ENCODE results near the gene TMEM209.
"Not testable (repeated sequence)": the region's sequence is repeated elsewhere in the genome, so short reads cannot be mapped to it uniquely, and the experiment has no call there.

The TMEM209 gene

GRCh38 chr7:130213828-130214227 lies 8.6 kb upstream of the TMEM209 start:
- no peaks in the 10 kb centered on the region for H3K4me1 ChIP-seq (ENCODE audit: control insufficient read depth, insufficient read depth, low read length)
- H3K27me3 ChIP-seq (ENCODE audit: control insufficient read depth, insufficient read depth, low read length): no peaks in the 10 kb centered on the region
- no peaks in the 10 kb centered on the region for H3K36me3 ChIP-seq (ENCODE audit: control insufficient read depth, insufficient read depth, low read length)
- H3K4me3 ChIP-seq (ENCODE audit: low read length): no peak overlapping the region
- no peak overlapping the region for H3K9ac ChIP-seq (ENCODE audit: low read length)
- H3K27ac ChIP-seq (ENCODE audit: low read depth, low read length): no peak overlapping the region

- Histone ChIP-seq H3K27me3 (ENCODE audit: control insufficient read depth, insufficient read depth, low read length) (no peaks in the 10 kb centered on the region), H3K27ac (ENCODE audit: low read depth, low read length) (no peak overlapping the region), H3K36me3 (ENCODE audit: control insufficient read depth, insufficient read depth, low read length) (no peaks in the 10 kb centered on the region), H3K4me1 (ENCODE audit: control insufficient read depth, insufficient read depth, low read length) (no peaks in the 10 kb centered on the region), H3K9ac (ENCODE audit: low read length) (no peak overlapping the region), H3K4me3 (ENCODE audit: low read length) (no peak overlapping the region)
These were observed 5.2 kb upstream of the TMEM209 start for GRCh38 chr7:130210181-130210935.

GRCh38 chr7:130208516-130208915 lies 3.3 kb upstream of the TMEM209 start:
- Histone ChIP-seq H3K27ac (ENCODE audit: low read depth, low read length) (no peak overlapping the region), H3K27me3 (ENCODE audit: control insufficient read depth, insufficient read depth, low read length) (no peaks in the 10 kb centered on the region), H3K9ac (ENCODE audit: low read length) (no peak overlapping the region), H3K36me3 (ENCODE audit: control insufficient read depth, insufficient read depth, low read length) (no peaks in the 10 kb centered on the region), H3K4me3 (ENCODE audit: low read length) (no peak overlapping the region), H3K4me1 (ENCODE audit: control insufficient read depth, insufficient read depth, low read length) (no peaks in the 10 kb centered on the region)

- no peaks in the 10 kb centered on the region for H3K27me3 ChIP-seq (ENCODE audit: control insufficient read depth, insufficient read depth, low read length)
- no peak within 1 kb of the TSS for H3K27ac ChIP-seq (ENCODE audit: low read depth, low read length)
- no peaks in the 10 kb centered on the region for H3K36me3 ChIP-seq (ENCODE audit: control insufficient read depth, insufficient read depth, low read length)
- H3K4me1 ChIP-seq (ENCODE audit: control insufficient read depth, insufficient read depth, low read length): no peaks in the 10 kb centered on the region
- no peak within 1 kb of the TSS for H3K9ac ChIP-seq (ENCODE audit: low read length)
- no peak within 1 kb of the TSS for H3K4me3 ChIP-seq (ENCODE audit: low read length)
These were observed 2.4 kb upstream of the TMEM209 start, which contains the start of gene SSMEM1 for GRCh38 chr7:130207642-130208041. TSS of gene SSMEM1 (plus strand) at chr7:130207860. CDS start at chr7:130207911, 51 bp downstream.

GRCh38 chr7:130207033-130207432 lies 1.8 kb upstream of the TMEM209 start:
- Histone ChIP-seq H3K4me3 (ENCODE audit: low read length) (no peak overlapping the region), H3K27me3 (ENCODE audit: control insufficient read depth, insufficient read depth, low read length) (no peaks in the 10 kb centered on the region), H3K9ac (ENCODE audit: low read length) (no peak overlapping the region), H3K4me1 (ENCODE audit: control insufficient read depth, insufficient read depth, low read length) (no peaks in the 10 kb centered on the region), H3K36me3 (ENCODE audit: control insufficient read depth, insufficient read depth, low read length) (no peaks in the 10 kb centered on the region), H3K27ac (ENCODE audit: low read depth, low read length) (no peak overlapping the region)

GRCh38 chr7:130201796-130202195 lies 3.4 kb downstream of the TMEM209 start:
- H3K36me3 ChIP-seq (ENCODE audit: control insufficient read depth, insufficient read depth, low read length): no peaks in the 10 kb centered on the region
- no peaks in the 10 kb centered on the region for H3K27me3 ChIP-seq (ENCODE audit: control insufficient read depth, insufficient read depth, low read length)
- no peak overlapping the region for H3K27ac ChIP-seq (ENCODE audit: low read depth, low read length)

GRCh38 chr7:130197094-130197493 lies 8.1 kb downstream of the TMEM209 start:
- H3K9ac ChIP-seq (ENCODE audit: low read length): no peak overlapping the region
- no peak overlapping the region for H3K27ac ChIP-seq (ENCODE audit: low read depth, low read length)
- no peaks in the 10 kb centered on the region for H3K36me3 ChIP-seq (ENCODE audit: control insufficient read depth, insufficient read depth, low read length)
- H3K4me1 ChIP-seq (ENCODE audit: control insufficient read depth, insufficient read depth, low read length): no peaks in the 10 kb centered on the region
- no peak overlapping the region for H3K4me3 ChIP-seq (ENCODE audit: low read length)
- H3K27me3 ChIP-seq (ENCODE audit: control insufficient read depth, insufficient read depth, low read length): no peaks in the 10 kb centered on the region

More at GRCh38 chr7:130201796-130202195, 3.4 kb downstream of the TMEM209 start:
- no peaks in the 10 kb centered on the region for H3K4me1 ChIP-seq (ENCODE audit: control insufficient read depth, insufficient read depth, low read length)
- no peak overlapping the region for H3K9ac ChIP-seq (ENCODE audit: low read length)
- H3K4me3 ChIP-seq (ENCODE audit: low read length): no peak overlapping the region

- Histone ChIP-seq H3K4me1 (ENCODE audit: control insufficient read depth, insufficient read depth, low read length) (no peaks in the 10 kb centered on the region), H3K27me3 (ENCODE audit: control insufficient read depth, insufficient read depth, low read length) (no peaks in the 10 kb centered on the region), H3K4me3 (ENCODE audit: low read length) (no peak overlapping the region), H3K27ac (ENCODE audit: low read depth, low read length) (no peak overlapping the region), H3K9ac (ENCODE audit: low read length) (no peak overlapping the region), H3K36me3 (ENCODE audit: control insufficient read depth, insufficient read depth, low read length) (no peaks in the 10 kb centered on the region)
These were observed 8.7 kb downstream of the TMEM209 start for GRCh38 chr7:130196476-130196875.

- no peak overlapping the region for H3K4me3 ChIP-seq (ENCODE audit: low read length)
- H3K27me3 ChIP-seq (ENCODE audit: control insufficient read depth, insufficient read depth, low read length): no peaks in the 10 kb centered on the region
- H3K27ac ChIP-seq (ENCODE audit: low read depth, low read length): no peak overlapping the region
- H3K36me3 ChIP-seq (ENCODE audit: control insufficient read depth, insufficient read depth, low read length): no peaks in the 10 kb centered on the region
- H3K9ac ChIP-seq (ENCODE audit: low read length): no peak overlapping the region
- no peaks in the 10 kb centered on the region for H3K4me1 ChIP-seq (ENCODE audit: control insufficient read depth, insufficient read depth, low read length)
These were observed 9.8 kb downstream of the TMEM209 start for GRCh38 chr7:130195396-130195795.

- no peak overlapping the region for H3K9ac ChIP-seq (ENCODE audit: low read length)
- no peak overlapping the region for H3K27ac ChIP-seq (ENCODE audit: low read depth, low read length)
- H3K36me3 ChIP-seq (ENCODE audit: control insufficient read depth, insufficient read depth, low read length): peaks cover 2% of the 10 kb centered on the region
- no peaks in the 10 kb centered on the region for H3K4me1 ChIP-seq (ENCODE audit: control insufficient read depth, insufficient read depth, low read length)
- H3K4me3 ChIP-seq (ENCODE audit: low read length): no peak overlapping the region
- H3K27me3 ChIP-seq (ENCODE audit: control insufficient read depth, insufficient read depth, low read length): no peaks in the 10 kb centered on the region
These were observed 13.4 kb downstream of the TMEM209 start for GRCh38 chr7:130191791-130192190.

- peaks cover 2% of the 10 kb centered on the region for H3K36me3 ChIP-seq (ENCODE audit: control insufficient read depth, insufficient read depth, low read length)
- H3K27me3 ChIP-seq (ENCODE audit: control insufficient read depth, insufficient read depth, low read length): no peaks in the 10 kb centered on the region
- H3K27ac ChIP-seq (ENCODE audit: low read depth, low read length): no peak overlapping the region
- no peak overlapping the region for H3K4me3 ChIP-seq (ENCODE audit: low read length)
- no peak overlapping the region for H3K9ac ChIP-seq (ENCODE audit: low read length)
- no peaks in the 10 kb centered on the region for H3K4me1 ChIP-seq (ENCODE audit: control insufficient read depth, insufficient read depth, low read length)
These were observed 15.9 kb downstream of the TMEM209 start for GRCh38 chr7:130189343-130189742.

- Histone ChIP-seq H3K9ac (ENCODE audit: low read length) (no peak overlapping the region), H3K36me3 (ENCODE audit: control insufficient read depth, insufficient read depth, low read length) (peaks cover 7% of the 10 kb centered on the region), H3K27me3 (ENCODE audit: control insufficient read depth, insufficient read depth, low read length) (no peaks in the 10 kb centered on the region), H3K27ac (ENCODE audit: low read depth, low read length) (no peak overlapping the region), H3K4me3 (ENCODE audit: low read length) (no peak overlapping the region), H3K4me1 (ENCODE audit: control insufficient read depth, insufficient read depth, low read length) (no peaks in the 10 kb centered on the region)
These were observed 17.8 kb downstream of the TMEM209 start for GRCh38 chr7:130187360-130187759.

GRCh38 chr7:130184349-130184748 lies 20.9 kb downstream of the TMEM209 start:
- H3K4me3 ChIP-seq (ENCODE audit: low read length); H3K27ac ChIP-seq (ENCODE audit: low read depth, low read length); H3K4me1 ChIP-seq (ENCODE audit: control insufficient read depth, insufficient read depth, low read length); H3K9ac ChIP-seq (ENCODE audit: low read length); H3K27me3 ChIP-seq (ENCODE audit: control insufficient read depth, insufficient read depth, low read length): not testable (repeated sequence)
- H3K36me3 ChIP-seq (ENCODE audit: control insufficient read depth, insufficient read depth, low read length): peaks cover 16% of the 10 kb centered on the region

All from rectal smooth muscle tissue (tissue), 1 donor.